Measurements from ENCODE around the gene GPR146.

The GPR146 gene

DNA sequence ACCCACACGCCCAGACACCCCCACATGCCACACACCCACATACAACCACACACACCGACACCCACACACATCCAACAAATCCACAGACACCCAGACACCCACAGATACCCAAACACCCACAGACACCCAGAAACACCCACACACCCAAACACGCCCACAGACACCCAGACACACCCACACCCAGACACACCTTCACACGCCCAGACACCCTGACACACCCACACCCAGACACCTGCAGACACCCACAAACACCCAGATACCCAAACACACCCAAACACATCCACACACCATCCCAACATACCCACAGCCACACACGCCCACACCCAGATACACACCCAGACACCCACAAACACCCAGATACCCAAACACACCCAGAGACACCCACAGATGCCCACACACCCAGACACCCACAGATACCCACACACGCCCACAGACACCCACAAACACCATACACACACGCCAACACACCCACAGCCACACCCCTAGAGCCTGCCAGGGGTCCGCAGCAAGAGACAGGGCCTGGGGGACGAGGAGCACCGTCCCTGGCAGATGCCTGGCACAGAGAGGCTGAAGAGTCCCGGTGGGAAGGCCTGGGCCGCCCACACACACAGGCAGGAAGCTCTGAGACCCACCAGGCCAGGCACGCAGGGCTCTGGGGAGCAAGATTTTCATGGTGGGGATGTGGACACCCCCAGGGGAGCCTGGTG is 32.9 kb upstream of the GPR146 start:
- no peak for DNase-seq (ENCODE audit: low read depth in 2 of 2)

- DNase-seq (ENCODE audit: low read depth in 2 of 2): no peak
Observed at GRCh38 chr7:1012004-1012715, 32.2 kb upstream of the GPR146 start.

DNA sequence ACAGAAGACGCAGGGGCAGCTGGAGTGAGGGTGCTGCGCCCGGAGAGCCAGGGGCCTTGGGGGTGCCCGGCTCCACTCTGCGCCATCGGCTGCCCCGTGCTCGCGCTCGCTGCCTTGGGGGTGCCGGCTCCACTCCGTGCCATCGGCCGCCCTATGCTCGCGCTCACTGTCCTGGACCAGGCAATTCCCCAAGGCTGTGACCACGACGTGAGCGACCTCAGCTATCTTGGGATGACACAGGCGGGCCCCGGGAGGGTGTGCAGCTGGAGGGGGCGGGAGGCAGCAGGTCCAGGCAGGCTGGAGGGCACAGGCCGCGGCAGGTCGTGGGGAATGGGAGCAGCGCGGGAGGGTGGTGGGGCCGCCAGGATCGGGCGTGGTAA is 31.6 kb upstream of the GPR146 start:
- DNase-seq (ENCODE audit: low read depth in 2 of 2): no peak

DNA sequence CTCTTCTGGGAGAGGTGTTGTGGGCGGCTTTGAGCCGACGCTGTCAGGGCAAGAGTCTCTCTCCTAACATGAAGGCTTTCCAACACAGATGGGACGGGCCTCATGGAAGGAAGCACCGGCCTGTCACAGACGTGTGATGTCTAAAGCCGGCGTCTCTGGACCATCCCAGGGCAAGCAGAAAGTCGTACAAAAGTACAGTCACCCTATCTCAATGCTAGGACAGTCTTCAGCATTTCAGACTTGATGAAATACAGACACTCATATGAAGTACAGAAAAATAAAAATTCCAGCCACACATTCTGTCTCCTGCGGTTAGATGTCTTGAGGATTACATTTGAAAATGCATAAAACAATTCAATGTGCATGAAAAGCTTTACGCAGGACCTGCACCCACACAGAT is 30.8 kb upstream of the GPR146 start:
- no peak for DNase-seq (ENCODE audit: low read depth in 2 of 2)

GRCh38 chr7:1014681-1015080 is 29.7 kb upstream of the GPR146 start:
- no peak for DNase-seq (ENCODE audit: low read depth in 2 of 2)

GRCh38 chr7:1015196-1016121 is 28.9 kb upstream of the GPR146 start:
- no peak for DNase-seq (ENCODE audit: low read depth in 2 of 2)

DNA sequence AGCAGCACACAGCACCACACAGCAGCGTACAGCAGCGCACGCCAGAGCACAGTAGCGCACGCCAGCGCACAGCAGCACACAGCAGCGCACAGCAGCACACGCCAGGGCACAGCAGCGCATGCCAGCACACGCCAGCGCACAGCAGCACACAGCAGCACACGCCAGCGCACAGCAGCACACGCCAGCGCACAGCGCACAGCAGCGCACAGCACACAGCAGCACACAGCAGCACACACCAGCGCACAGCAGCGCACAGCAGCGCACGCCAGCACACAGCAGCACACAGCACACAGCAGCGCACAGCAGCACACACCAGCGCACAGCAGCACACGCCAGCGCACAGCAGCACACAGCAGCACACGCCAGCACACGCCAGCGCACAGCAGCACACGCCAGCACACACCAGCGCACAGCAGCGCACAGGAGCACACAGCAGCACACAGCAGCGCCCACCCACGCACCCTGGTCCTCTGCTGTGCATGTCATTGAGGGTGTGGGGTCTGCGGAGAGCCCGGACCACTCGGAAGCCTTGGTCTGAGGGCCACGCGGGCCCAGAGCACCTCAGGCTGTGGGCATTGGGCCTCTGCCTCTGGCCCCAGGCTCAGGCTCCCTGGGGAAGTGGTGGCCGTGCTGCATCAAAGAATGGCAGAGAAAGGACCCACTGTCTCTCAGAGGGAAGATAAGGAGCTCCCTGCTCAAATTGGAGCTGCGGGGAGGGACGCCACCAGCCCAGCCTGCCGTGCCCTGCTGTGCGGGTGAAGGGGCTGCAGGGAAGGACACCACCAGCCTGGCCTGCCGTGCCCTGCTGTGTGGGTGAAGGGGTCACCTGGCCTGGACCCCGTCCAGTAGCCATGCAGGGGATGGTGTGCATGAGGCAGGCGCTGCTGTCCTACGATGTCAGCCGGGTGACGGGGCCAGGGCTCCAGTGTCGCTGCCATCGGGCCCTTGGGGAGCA is 27.5 kb upstream of the GPR146 start:
- DNase-seq (ENCODE audit: low read depth in 2 of 2): no peak

DNA sequence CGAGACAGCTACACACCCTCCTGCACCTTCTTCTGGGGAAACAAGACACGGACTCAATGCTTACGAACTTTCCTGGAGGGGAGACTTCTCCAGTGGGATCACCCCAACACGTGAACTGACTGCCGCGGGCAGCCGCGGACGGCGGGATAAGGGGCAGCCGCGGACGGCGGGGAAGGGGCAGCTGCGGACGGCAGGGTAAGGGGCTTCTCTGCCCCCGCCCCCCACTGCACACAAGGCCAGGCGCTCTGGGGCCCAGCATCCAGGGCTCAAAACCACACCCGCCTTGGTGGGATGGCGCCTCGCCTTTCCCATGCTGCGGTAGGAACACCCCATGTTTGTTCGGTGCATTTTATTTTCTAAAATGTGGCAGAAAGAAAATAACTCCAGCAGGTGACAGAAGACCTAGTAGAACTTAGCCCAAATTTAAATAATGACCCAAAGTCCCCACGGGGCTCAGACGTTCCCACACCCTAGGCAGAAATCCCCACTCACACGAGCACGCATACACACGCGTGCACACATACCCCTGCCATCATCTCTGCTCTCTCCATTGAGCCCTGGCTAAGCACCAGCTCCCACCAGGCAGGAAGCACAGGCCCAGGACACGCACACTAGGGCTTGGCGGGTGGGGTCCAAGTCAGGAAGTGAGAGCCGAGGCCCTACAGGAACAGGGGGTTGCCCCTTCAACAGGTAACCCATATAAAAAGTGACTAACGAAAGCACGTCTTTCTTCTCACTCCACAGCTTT is 26.6 kb upstream of the GPR146 start:
- no peak for DNase-seq (ENCODE audit: low read depth in 2 of 2)

- DNase-seq (ENCODE audit: low read depth in 2 of 2): no peak
Observed at GRCh38 chr7:1018334-1018695, 26.0 kb upstream of the GPR146 start.

- no peak for DNase-seq (ENCODE audit: low read depth in 2 of 2)
Observed at GRCh38 chr7:1019255-1019785, 25.0 kb upstream of the GPR146 start.

GRCh38 chr7:1019789-1020610 is 24.3 kb upstream of the GPR146 start:
- DNase-seq (ENCODE audit: low read depth in 2 of 2): no peak

DNA sequence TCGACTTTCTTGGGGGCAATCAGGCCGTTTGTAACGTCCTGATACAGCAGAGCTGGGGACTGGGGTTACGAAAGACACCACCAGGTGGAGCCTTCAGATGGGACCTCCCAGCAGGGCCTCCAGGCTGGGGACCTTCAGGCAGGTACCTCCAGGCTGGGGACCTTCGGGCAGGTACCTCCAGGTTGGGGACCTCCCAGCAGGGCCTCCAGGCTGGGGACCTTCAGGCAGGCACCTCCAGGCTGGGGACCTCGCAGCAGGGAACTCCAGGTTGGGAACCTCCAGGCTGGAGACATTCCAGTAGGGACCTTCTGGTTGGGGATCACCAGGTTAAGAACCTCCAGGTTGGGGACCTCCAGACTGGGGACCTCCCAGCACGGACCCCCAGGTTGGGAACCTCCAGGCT is 23.5 kb upstream of the GPR146 start:
- no peak for DNase-seq (ENCODE audit: low read depth in 2 of 2)

GRCh38 chr7:1021366-1021765 is 23.0 kb upstream of the GPR146 start:
- DNase-seq (ENCODE audit: low read depth in 2 of 2): no peak

DNA sequence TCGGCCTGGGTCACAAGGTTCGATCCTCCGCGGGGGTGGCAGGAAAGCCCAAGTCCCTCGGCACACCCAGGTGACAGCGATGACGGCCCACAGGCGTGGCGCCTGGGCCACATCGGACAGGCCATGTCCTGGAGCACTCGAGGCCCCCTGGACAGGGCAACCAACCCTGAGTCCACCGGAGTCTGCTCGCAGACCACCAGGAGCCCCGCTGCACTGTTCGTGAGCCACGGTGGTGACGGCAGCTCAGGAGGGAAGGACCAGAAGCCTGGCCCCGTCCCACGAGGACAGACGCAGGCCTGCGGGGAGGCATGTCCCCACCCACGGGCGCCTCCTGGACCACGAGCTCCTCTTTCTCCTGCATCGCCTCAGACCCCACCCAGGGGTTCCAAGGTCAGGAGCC is 22.4 kb upstream of the GPR146 start:
- DNase-seq (ENCODE audit: low read depth in 2 of 2): no peak

DNA sequence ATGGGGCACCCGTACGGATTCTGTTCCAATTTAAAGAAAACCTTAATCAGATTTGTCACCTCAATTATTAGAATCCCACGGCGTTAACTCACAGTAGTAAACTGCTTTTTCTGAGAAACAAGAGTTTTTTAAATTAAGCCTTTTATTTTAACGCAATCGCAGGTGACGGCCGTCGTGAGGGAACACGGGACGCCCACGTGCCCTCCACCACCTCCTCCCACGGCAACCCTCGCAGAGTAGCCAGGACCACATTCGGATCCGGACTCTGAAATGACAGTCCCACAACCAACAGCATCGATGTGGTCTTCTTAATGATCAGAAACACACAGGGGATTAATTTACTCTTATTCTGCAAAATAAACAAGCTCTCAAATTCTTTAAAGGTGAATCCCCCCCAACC is 22.0 kb upstream of the GPR146 start:
- DNase-seq (ENCODE audit: low read depth in 2 of 2): no peak

DNA sequence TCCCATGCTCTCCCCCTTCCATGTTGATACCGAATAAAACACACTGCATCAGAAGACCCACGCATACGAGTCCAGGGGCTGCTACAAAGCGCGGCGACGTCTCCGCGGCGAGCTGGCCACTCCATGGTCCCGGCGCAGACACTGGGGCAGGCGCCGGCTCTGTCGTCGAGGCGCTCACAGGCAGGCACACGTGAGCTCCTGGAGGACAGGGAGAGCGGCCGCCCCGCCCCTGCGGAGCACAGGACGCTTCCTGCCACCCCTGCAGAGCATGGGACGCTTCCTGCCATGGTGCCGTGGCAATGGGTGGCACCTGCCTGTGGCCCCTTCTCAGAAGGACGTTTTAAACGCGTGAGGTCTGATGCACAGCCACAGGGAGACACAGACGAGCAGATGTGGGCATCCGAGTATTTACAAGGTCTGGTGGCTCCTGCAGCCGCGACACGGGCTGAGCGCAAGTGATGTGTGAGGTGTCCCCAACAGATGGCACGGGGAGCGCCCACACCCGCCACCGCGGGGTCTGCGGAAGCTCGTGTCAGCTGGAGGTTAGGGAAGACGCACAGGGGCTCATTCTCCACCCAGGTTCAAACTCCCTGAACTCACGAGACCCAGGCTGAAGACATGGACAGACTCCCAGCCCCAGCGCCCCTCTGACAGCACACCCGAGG is 21.4 kb upstream of the GPR146 start:
- DNase-seq (ENCODE audit: low read depth in 2 of 2): no peak

GRCh38 chr7:1024331-1024841 is 20.0 kb upstream of the GPR146 start:
- no peak for DNase-seq (ENCODE audit: low read depth in 2 of 2)

GRCh38 chr7:1024876-1025742 is 19.2 kb upstream of the GPR146 start:
- no peak for DNase-seq (ENCODE audit: low read depth in 2 of 2)

All from stimulated activated CD8-positive, alpha-beta memory T cell treated with anti-CD3 and anti-CD28 coated beads, Interleukin-7, amount 100 ng/mL, for 4 hours (primary cell).